Measurements from ENCODE around the gene DSTYK. TPM values are rescaled to one million over a fixed set of nuclear protein-coding genes. Genes with fewer than 3 reads are reported as not detected.

DSTYK gene
- total and polyA plus RNA-seq, 4 donors: 3.5 to 19.3 (median 7.1) TPM

- peaks cover 0 to 7% (median 0%) of the 10 kb centered on the region in 5 donors for H3K4me1 ChIP-seq (ENCODE audit: control insufficient read depth in 5 of 5, insufficient read depth in 5 of 5, low read length in 5 of 5)
- WGBS, 2 donors: 83 to 89% methylated on average over 6 of the region's 6 CpGs
- H3K27ac ChIP-seq (ENCODE audit: low read depth in 1 of 2, low read length in 1 of 2): no peak overlapping the region
- H3K4me3 ChIP-seq: no peak overlapping the region
- ATAC-seq (ENCODE audit: insufficient read depth, low FRiP score): no peak
- peaks cover 9 to 22% (median 16%) of the 10 kb centered on the region in 4 donors for H3K36me3 ChIP-seq (ENCODE audit: control insufficient read depth in 4 of 4, insufficient read depth in 4 of 4, low read length in 4 of 4)
- H3K9ac ChIP-seq (ENCODE audit: insufficient read depth in 1 of 2, low read length in 2 of 2): no peak overlapping the region
- TF ChIP-seq CTCF (IDR thresholded peaks at IDR 0.05; ENCODE audit: control extremely low read depth, extremely low read depth): no peak
- no peaks in the 10 kb centered on the region for H3K9me3 ChIP-seq (ENCODE audit: control insufficient read depth in 4 of 4, insufficient read depth in 3 of 4, low read length in 3 of 4)
- no peak for DNase-seq
- no peaks in the 10 kb centered on the region for H3K27me3 ChIP-seq (ENCODE audit: control insufficient read depth in 3 of 3, insufficient read depth in 3 of 3, low read length in 2 of 3)
These were observed 64.2 kb downstream of the DSTYK start for GRCh38 chr1:205147191-205147835.

GRCh38 chr1:205144751-205145150, 66.8 kb downstream of the DSTYK start:
- 54 to 56% methylated on average over 1 of the region's 1 CpG for WGBS, 2 donors
- no peak overlapping the region for H3K27ac ChIP-seq (ENCODE audit: low read depth in 1 of 2, low read length in 1 of 2)

GRCh38 chr1:205144046-205144720, 67.3 kb downstream of the DSTYK start:
- DNase-seq: no peak
- Histone ChIP-seq H3K36me3 (ENCODE audit: control insufficient read depth in 4 of 4, insufficient read depth in 4 of 4, low read length in 4 of 4) (peaks cover 4 to 15% (median 12%) of the 10 kb centered on the region in 4 donors), H3K27ac (ENCODE audit: low read depth in 1 of 2, low read length in 1 of 2) (peak overlapping the region in 1 of 2 donors; percentile 34), H3K4me1 (ENCODE audit: control insufficient read depth in 5 of 5, insufficient read depth in 5 of 5, low read length in 5 of 5) (peaks cover 0 to 7% (median 0%) of the 10 kb centered on the region in 5 donors), H3K27me3 (ENCODE audit: control insufficient read depth in 3 of 3, insufficient read depth in 3 of 3, low read length in 2 of 3) (no peaks in the 10 kb centered on the region), H3K9ac (ENCODE audit: insufficient read depth in 1 of 2, low read length in 2 of 2) (no peak overlapping the region), H3K9me3 (ENCODE audit: control insufficient read depth in 4 of 4, insufficient read depth in 3 of 4, low read length in 3 of 4) (no peaks in the 10 kb centered on the region), H3K4me3 (no peak overlapping the region)
- ATAC-seq (ENCODE audit: insufficient read depth, low FRiP score): no peak
- no peak for TF ChIP-seq CTCF (IDR thresholded peaks at IDR 0.05; ENCODE audit: control extremely low read depth, extremely low read depth)
- 60 to 85% methylated on average over 1 of the region's 1 CpG for WGBS, 2 donors

More at GRCh38 chr1:205144751-205145150, 66.8 kb downstream of the DSTYK start:
- Histone ChIP-seq H3K4me1 (ENCODE audit: control insufficient read depth in 5 of 5, insufficient read depth in 5 of 5, low read length in 5 of 5) (peaks cover 0 to 7% (median 0%) of the 10 kb centered on the region in 5 donors), H3K4me3 (no peak overlapping the region), H3K27me3 (ENCODE audit: control insufficient read depth in 3 of 3, insufficient read depth in 3 of 3, low read length in 2 of 3) (no peaks in the 10 kb centered on the region), H3K36me3 (ENCODE audit: control insufficient read depth in 4 of 4, insufficient read depth in 4 of 4, low read length in 4 of 4) (peaks cover 4 to 17% (median 13%) of the 10 kb centered on the region in 4 donors), H3K9ac (ENCODE audit: insufficient read depth in 1 of 2, low read length in 2 of 2) (no peak overlapping the region), H3K9me3 (ENCODE audit: control insufficient read depth in 4 of 4, insufficient read depth in 3 of 4, low read length in 3 of 4) (no peaks in the 10 kb centered on the region)
- ATAC-seq (ENCODE audit: insufficient read depth, low FRiP score): no peak
- TF ChIP-seq CTCF (IDR thresholded peaks at IDR 0.05; ENCODE audit: control extremely low read depth, extremely low read depth): no peak
- DNase-seq: peak in 2 of 3 donors; percentile 39 to 55

All from lung (tissue), 12 donors.